22Rv1 (cell line): ENCODE measurements around the gene SPOCK1.

Source experiments
- ZFX ChIP-seq: fragments of 450-650 bp; IDR thresholded peaks from 2 replicates; pipeline ENCODE4 v1.6.1; 2017; ENCODE audit warnings: antibody characterized with exemption, borderline replicate concordance
- TF ChIP-seq, protein P1 (sequence below): fragments of 450-650 bp; IDR thresholded peaks from 2 replicates; pipeline ENCODE4 v1.5.1; 2017; ENCODE audit warnings: mild to moderate bottlenecking

DNA sequence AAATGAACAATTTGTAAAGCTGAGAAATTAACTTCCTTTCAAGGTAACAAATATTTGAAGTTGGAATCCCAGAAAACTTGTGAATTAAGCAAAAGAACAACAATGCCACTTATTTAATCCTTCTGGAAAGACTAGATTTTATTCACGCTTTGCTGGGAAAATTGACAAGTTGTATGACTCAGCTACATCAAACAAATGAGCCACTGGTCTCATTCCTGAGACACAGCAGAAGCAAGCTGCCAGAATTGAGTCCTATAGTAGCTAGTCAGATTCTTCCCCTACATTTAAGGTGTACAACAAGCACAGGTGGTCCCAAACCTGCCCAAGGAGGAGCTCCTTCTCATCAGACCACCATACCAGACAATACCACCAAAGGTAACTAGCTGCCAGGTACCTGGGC is 280.7 kb downstream of the SPOCK1 start:
- TF ChIP-seq, protein P1, sequence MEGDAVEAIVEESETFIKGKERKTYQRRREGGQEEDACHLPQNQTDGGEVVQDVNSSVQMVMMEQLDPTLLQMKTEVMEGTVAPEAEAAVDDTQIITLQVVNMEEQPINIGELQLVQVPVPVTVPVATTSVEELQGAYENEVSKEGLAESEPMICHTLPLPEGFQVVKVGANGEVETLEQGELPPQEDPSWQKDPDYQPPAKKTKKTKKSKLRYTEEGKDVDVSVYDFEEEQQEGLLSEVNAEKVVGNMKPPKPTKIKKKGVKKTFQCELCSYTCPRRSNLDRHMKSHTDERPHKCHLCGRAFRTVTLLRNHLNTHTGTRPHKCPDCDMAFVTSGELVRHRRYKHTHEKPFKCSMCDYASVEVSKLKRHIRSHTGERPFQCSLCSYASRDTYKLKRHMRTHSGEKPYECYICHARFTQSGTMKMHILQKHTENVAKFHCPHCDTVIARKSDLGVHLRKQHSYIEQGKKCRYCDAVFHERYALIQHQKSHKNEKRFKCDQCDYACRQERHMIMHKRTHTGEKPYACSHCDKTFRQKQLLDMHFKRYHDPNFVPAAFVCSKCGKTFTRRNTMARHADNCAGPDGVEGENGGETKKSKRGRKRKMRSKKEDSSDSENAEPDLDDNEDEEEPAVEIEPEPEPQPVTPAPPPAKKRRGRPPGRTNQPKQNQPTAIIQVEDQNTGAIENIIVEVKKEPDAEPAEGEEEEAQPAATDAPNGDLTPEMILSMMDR: no peak
- TF ChIP-seq ZFX: no peak
